HepG2 (cell line): ENCODE results near the gene ILDR1. TPM values are rescaled to one million over a fixed set of nuclear protein-coding genes. Genes with fewer than 3 reads are reported as not detected.

Experiments
- ATAC-seq: fragments of 200-7000 bp; cut with Tn5 transposase; 3 replicates; pipeline ENCODE4 v1.9.1; 2020; ENCODE audit warnings: mild to moderate bottlenecking, moderate library complexity
- BruUV-seq: library from RNA; stranded (reverse); fragments of 400-500 nt; replicated peaks from 2 replicates; lab custom pipeline; 2021; lab: Mats Ljungman, UMichigan
- CTCF ChIA-PET: fragments of 300-600 bp; formaldehyde crosslinking; extraction: SDS; loops from one replicate; lab custom pipeline; 2021; ENCODE audit warnings: low total read pairs, inconsistent platforms, low intra/inter-chr PET ratio; lab: Yijun Ruan, JAX
- POLR2A ChIA-PET: fragments of 350-600 bp; sonication (Branson Sonifier 250); formaldehyde crosslinking; loops from one replicate; lab custom pipeline; 2020; ENCODE audit warnings: antibody characterized with exemption, inconsistent platforms; lab: Yijun Ruan, JAX
- DNase-seq: peaks from one replicate; pipeline ENCODE4 v3.0.0-alpha.2; 2015; ENCODE audit warnings: low spot score
- FAIRE-seq: peaks from 3 replicates; lab custom pipeline; 2011; peaks lifted over from hg19 to GRCh38; lab: Jason Lieb, UNC
- H2AFZ ChIP-seq: one replicate; pipeline ENCODE4 v1.6.1; 2011; ENCODE audit warnings: low read length, inconsistent platforms
- H3K27ac ChIP-seq: fragments of 300-600 bp; 3 replicates; pipeline ENCODE4 v1.8.0; 2011; ENCODE audit warnings: mixed run types, mild to moderate bottlenecking, mixed read lengths, low read length, inconsistent platforms; ENCODE audit not compliant: insufficient read depth; ENCODE audit errors: extremely low read length
- H3K27me3 ChIP-seq, 2 experiments: fragments of 200-600 bp in 1 of 2; 2 replicates in 1 of 2; 3 replicates in 1 of 2; pipeline versions ENCODE4 v1.6.0 to v1.8.0; 2011; ENCODE audit warnings: low read length in 2 of 2, mild to moderate bottlenecking in 2 of 2, moderate library complexity in 2 of 2, inconsistent platforms in 1 of 2; ENCODE audit not compliant: insufficient read depth in 2 of 2, control insufficient read depth in 1 of 2
- H3K36me3 ChIP-seq, 2 experiments: fragments of 200-600 bp in 1 of 2; replicated peaks in 1 of 2; 2 replicates in 1 of 2; 3 replicates in 1 of 2; pipeline versions ENCODE4 v1.5.1 to v1.8.0; 2011; ENCODE audit warnings: low read length in 2 of 2, inconsistent platforms in 1 of 2; ENCODE audit not compliant: insufficient read depth in 2 of 2, control insufficient read depth in 1 of 2
- H3K4me1 ChIP-seq: 2 replicates; pipeline ENCODE4 v1.5.1; 2012; ENCODE audit warnings: low read length, inconsistent platforms; ENCODE audit not compliant: insufficient read depth
- H3K4me2 ChIP-seq: 2 replicates; pipeline ENCODE4 v1.6.0; 2011; ENCODE audit warnings: low read depth, low read length, inconsistent platforms
- H3K4me3 ChIP-seq, 3 experiments: fragments of 200-600 bp in 1 of 3; sonication (generic), shearing (Covaris generic) in 1 of 3; replicated peaks in 1 of 3; 2 replicates each; pipeline ENCODE4 v1.5.1; 2011 to 2016; ENCODE audit warnings: low read length in 3 of 3, inconsistent platforms in 2 of 3, low read depth in 2 of 3, mild to moderate bottlenecking in 2 of 3, control low read depth in 1 of 3, mixed read lengths in 1 of 3; ENCODE audit not compliant: insufficient read depth in 1 of 3
- H3K79me2 ChIP-seq: one replicate; pipeline ENCODE4 v1.6.1; 2011; ENCODE audit warnings: low read length, inconsistent platforms; ENCODE audit not compliant: insufficient read depth
- H3K9ac ChIP-seq: 2 replicates; pipeline ENCODE4 v1.6.0; 2011; ENCODE audit warnings: mild to moderate bottlenecking, low read depth, low read length, inconsistent platforms; ENCODE audit not compliant: insufficient read depth
- H3K9me3 ChIP-seq: 2 replicates; pipeline ENCODE4 v1.5.1; 2012; ENCODE audit warnings: mild to moderate bottlenecking, low read length
- H4K20me1 ChIP-seq: 2 replicates; pipeline ENCODE4 v1.6.0; 2011; ENCODE audit warnings: inconsistent platforms, mild to moderate bottlenecking, low read length, moderate library complexity; ENCODE audit not compliant: insufficient read depth
- AGO1 ChIP-seq: fragments of 200-400 bp; formaldehyde crosslinking; IDR thresholded peaks from 2 replicates; pipeline ENCODE4 v1.6.1; 2017; ENCODE audit warnings: mild to moderate bottlenecking, low read depth, low read length, moderate library complexity; ENCODE audit not compliant: poor library complexity, severe bottlenecking
- CTCF ChIP-seq: sonication (generic); formaldehyde crosslinking; IDR thresholded peaks from 2 replicates; pipeline ENCODE4 v1.5.0; 2020; ENCODE audit warnings: mild to moderate bottlenecking, missing genetic modification reagents, moderate library complexity
- MLX ChIP-seq: IDR thresholded peaks from 2 replicates; pipeline ENCODE4 v1.6.1; 2016
- SNAI1 ChIP-seq: sonication (generic); formaldehyde crosslinking; IDR thresholded peaks from 2 replicates; pipeline ENCODE4 v1.5.0; 2020; ENCODE audit warnings: mild to moderate bottlenecking, missing genetic modification reagents, borderline replicate concordance
- ZBED4 ChIP-seq: sonication (generic); formaldehyde crosslinking; IDR thresholded peaks from 2 replicates; pipeline ENCODE4 v1.4.0; 2020; ENCODE audit warnings: missing genetic modification reagents, borderline replicate concordance
- ZNF557 ChIP-seq: sonication (generic); formaldehyde crosslinking; IDR thresholded peaks from 2 replicates; pipeline ENCODE4 v1.4.0; 2020; ENCODE audit warnings: missing genetic modification reagents
- ZNF629 ChIP-seq: sonication (generic); formaldehyde crosslinking; conservative IDR thresholded peaks from 2 replicates; pipeline ENCODE4 v1.5.0; 2020; ENCODE audit warnings: missing genetic modification reagents
- WGBS: methylation state at CpG from one replicate; pipeline ENCODE4 v1.1.6; 2017; ENCODE audit warnings: low lambda C conversion rate; 5-methylcytosine and 5-hydroxymethylcytosine counted together
- in situ Hi-C: cut with HindIII; loops from 2 replicates; pipeline ENCODE4 v1.10.0; 2017; ENCODE audit warnings: low pct_unique_long_range_greater_than_20kb; ENCODE audit not compliant: extremely low pct_ligation_motif_present
- intact Hi-C: fragments of 100-400 bp; cut with micrococcal nuclease; formaldehyde crosslinking; loops from one replicate; pipeline ENCODE4 v1.10.0; 2022; ENCODE audit not compliant: unreplicated experiment
- polyA plus RNA-seq, 8 experiments: library from polyadenylated mRNA; depleted of rRNA in 3 of 8; stranded (reverse) in 7 of 8; unstranded in 1 of 8; fragments of >200 nt; fragmentation: Illumina TruSeq in 4 of 8; extraction: Trizol in 4 of 8; gene quantifications; 2 replicates each; pipeline versions ENCODE4 v1.2.1 to v1.2.3, GENCODE V29; 2011 to 2016; ENCODE audit warnings: low read depth in 4 of 8, missing spikeins in 1 of 8, mixed read lengths in 1 of 8; ENCODE audit not compliant: insufficient read depth in 1 of 8
- total RNA-seq, 5 experiments: library from RNA; depleted of rRNA; stranded (reverse); fragments of >200 nt; fragmentation: Illumina TruSeq; extraction: Trizol; gene quantifications; 2 replicates each; pipeline ENCODE4 v1.2.3, GENCODE V29; 2016; ENCODE audit warnings: low read depth in 1 of 5

Gene ILDR1
- total and polyA plus RNA-seq, 2 of the 13 experiments (the other 11 are each of a cell fraction or from before 2014, with no cell fraction given) = not detected

- TF ChIP-seq ZBED4 (CRISPR knock-in tag) (no peak), MLX (no peak)
Observed at GRCh38 chr3:121957674-121958415, 64.2 kb downstream of the ILDR1 start (continued).

- intact Hi-C loops (no loop called here), in situ Hi-C loops (no loop called here)
- Histone ChIP-seq H3K4me3 (no peak overlapping the region), H2AFZ (no peak overlapping the region), H3K9ac (no peak overlapping the region), H3K27me3 (no peaks in the 10 kb centered on the region), H3K4me2 (no peak overlapping the region), H3K4me1 (peaks cover 8% of the 10 kb centered on the region), H4K20me1 (no peaks in the 10 kb centered on the region), H3K36me3 (no peaks in the 10 kb centered on the region), H3K79me2 (no peaks in the 10 kb centered on the region), H3K9me3 (peaks cover 4% of the 10 kb centered on the region; the same call in 1 of the 2 replicates), H3K27ac (no peak overlapping the region)
- no peak for FAIRE-seq
- no peak; the same call in 2 of the 3 replicates for ATAC-seq
- no TSS peak for BruUV-seq
- ChIA-PET POLR2A (no interaction called here), CTCF (no interaction called here)
- 15% methylated on average over 3 of the region's 3 CpGs for WGBS
- no peak for DNase-seq
- 0 out of 2 replicates have a peak, but pooled peaks have one; percentile 3 for TF ChIP-seq CTCF
- TF ChIP-seq ZNF557 (CRISPR knock-in tag) = no peak
- no peak for TF ChIP-seq AGO1
- TF ChIP-seq ZNF629 (CRISPR knock-in tag) = no peak
- TF ChIP-seq SNAI1 (CRISPR knock-in tag) = no peak
Observed at GRCh38 chr3:121956363-121956762, 65.7 kb downstream of the ILDR1 start.
